Choroid plexus epithelial cell (primary cell): ENCODE results near the gene SLC9A3.

Experiments
- DNase-seq: peaks from one replicate; pipeline ENCODE4 v3.0.0-alpha.2; 2010; ENCODE audit warnings: low read depth
- H3K4me3 ChIP-seq: 2 replicates; pipeline ENCODE4 v1.5.1; 2011; ENCODE audit warnings: low read depth, mild to moderate bottlenecking, control low read depth, low read length, moderate library complexity
- CTCF ChIP-seq: conservative IDR thresholded peaks from 2 replicates; pipeline ENCODE4 v1.5.1; 2011; ENCODE audit warnings: low read depth, mild to moderate bottlenecking, control low read depth, inconsistent platforms, low read length, moderate library complexity

SLC9A3 gene

GRCh38 chr5:456351-457194, 67.7 kb downstream of the SLC9A3 start:
- DNase-seq: no peak
- TF ChIP-seq CTCF: no peak
- H3K4me3 ChIP-seq: no peak overlapping the region

GRCh38 chr5:455806-456205, 68.4 kb downstream of the SLC9A3 start:
- no peak for DNase-seq
- no peak for TF ChIP-seq CTCF
- no peak overlapping the region for H3K4me3 ChIP-seq

- DNase-seq: no peak
- no peak overlapping the region for H3K4me3 ChIP-seq
- no peak for TF ChIP-seq CTCF
These were observed 69.3 kb downstream of the SLC9A3 start for GRCh38 chr5:454936-455335.

- no peak for TF ChIP-seq CTCF
- no peak for DNase-seq
- H3K4me3 ChIP-seq: no peak overlapping the region
These were observed 70.3 kb downstream of the SLC9A3 start for GRCh38 chr5:453725-454481.

- H3K4me3 ChIP-seq: no peak overlapping the region
- no peak for TF ChIP-seq CTCF
- no peak for DNase-seq
These were observed 71.1 kb downstream of the SLC9A3 start for GRCh38 chr5:452978-453710.

- no peak overlapping the region for H3K4me3 ChIP-seq
- DNase-seq: no peak
- no peak for TF ChIP-seq CTCF
These were observed 72.4 kb downstream of the SLC9A3 start for GRCh38 chr5:451587-452458.
